Measurements from ENCODE around the gene AP4S1.

- TF ChIP-seq USF2 (IDR thresholded peaks at IDR 0.05; ENCODE audit: low read length) (no peak), CTCF (IDR thresholded peaks at IDR 0.05; ENCODE audit: control extremely low read depth in 1 of 3, insufficient read depth in 1 of 3, low read depth in 1 of 3, low read length in 3 of 3) (no peak), POLR2A (IDR thresholded peaks at IDR 0.05; ENCODE audit: control extremely low read depth in 1 of 2, low read depth in 2 of 2, low read length in 2 of 2) (no peak)
These were observed 29.8 kb upstream of the AP4S1 start for GRCh38 chr14:30995689-30996088.
